HepG2 (cell line): ENCODE results near the gene GFRA4. TPM values are rescaled to one million over a fixed set of nuclear protein-coding genes. Genes with fewer than 3 reads are reported as not detected.

Experiments
- CC2D1A ChIP-seq: sonication (generic); formaldehyde crosslinking; IDR thresholded peaks from 2 replicates; pipeline ENCODE4 v1.8.1; 2023; ENCODE audit warnings: mild to moderate bottlenecking, missing genetic modification reagents
- CCAR2 ChIP-seq: fragments of 200-400 bp; formaldehyde crosslinking; optimal IDR thresholded peaks from 2 replicates; pipeline ENCODE3; 2018; ENCODE audit warnings: low read depth, mild to moderate bottlenecking, low read length, moderate library complexity
- FIP1L1 ChIP-seq: fragments of 200-400 bp; formaldehyde crosslinking; IDR thresholded peaks from 2 replicates; pipeline ENCODE4 v1.6.1; 2018; ENCODE audit warnings: low read depth, mild to moderate bottlenecking, low read length, moderate library complexity, borderline replicate concordance; ENCODE audit not compliant: insufficient read depth
- GATA4 ChIP-seq: sonication (generic); IDR thresholded peaks from 2 replicates; pipeline ENCODE4 v1.6.1; 2016; ENCODE audit warnings: antibody characterized with exemption, low read depth, borderline replicate concordance
- KAT2B ChIP-seq: fragments of 150-350 bp; IDR thresholded peaks from 2 replicates; pipeline ENCODE4 v1.6.1; 2014; ENCODE audit warnings: low read depth, low read length, borderline replicate concordance
- KLF13 ChIP-seq: sonication (generic); formaldehyde crosslinking; IDR thresholded peaks from 2 replicates; pipeline ENCODE4 v1.4.0; 2020; ENCODE audit warnings: mild to moderate bottlenecking, missing genetic modification reagents
- MTF2 ChIP-seq: sonication (generic); formaldehyde crosslinking; IDR thresholded peaks from 2 replicates; pipeline ENCODE4 v1.5.0; 2020; ENCODE audit warnings: missing genetic modification reagents, borderline replicate concordance
- NFKBIZ ChIP-seq: IDR thresholded peaks from 2 replicates; pipeline ENCODE4 v1.6.1; 2018; ENCODE audit warnings: missing genetic modification reagents, missing compliant biosample characterization
- NFYB ChIP-seq: sonication (generic); formaldehyde crosslinking; IDR thresholded peaks from 2 replicates; pipeline ENCODE4 v1.4.0; 2020; ENCODE audit warnings: missing genetic modification reagents
- RFX1 ChIP-seq: fragments of 450-650 bp; IDR thresholded peaks from 2 replicates; pipeline ENCODE4 v1.6.1; 2017
- SIN3A ChIP-seq: IDR thresholded peaks from 2 replicates; pipeline ENCODE4 v1.6.1; 2011; ENCODE audit warnings: low read depth, mild to moderate bottlenecking, control low read depth, low read length, borderline replicate concordance
- SRF ChIP-seq: IDR thresholded peaks from 2 replicates; pipeline ENCODE4 v1.6.1; 2011; ENCODE audit warnings: mild to moderate bottlenecking, low read depth, low read length, moderate library complexity
- TARDBP ChIP-seq: sonication (generic); formaldehyde crosslinking; IDR thresholded peaks from 2 replicates; pipeline ENCODE4 v1.8.0; 2022; ENCODE audit warnings: mild to moderate bottlenecking, missing genetic modification reagents
- TCF7L2 ChIP-seq: IDR thresholded peaks from 2 replicates; pipeline ENCODE4 v1.6.1; 2011; ENCODE audit warnings: mild to moderate bottlenecking, low read depth, low read length, moderate library complexity
- TGIF2 ChIP-seq: IDR thresholded peaks from 2 replicates; pipeline ENCODE4 v1.6.1; 2016; ENCODE audit warnings: control low read depth, missing compliant biosample characterization
- YEATS2 ChIP-seq: sonication (generic); formaldehyde crosslinking; IDR thresholded peaks from 2 replicates; pipeline ENCODE4 v1.4.0; 2020; ENCODE audit warnings: missing genetic modification reagents, borderline replicate concordance
- ZFP36L2 ChIP-seq: sonication (generic); formaldehyde crosslinking; IDR thresholded peaks from 2 replicates; pipeline ENCODE4 v1.4.0; 2020; ENCODE audit warnings: missing genetic modification reagents
- ZIK1 ChIP-seq: sonication (generic); formaldehyde crosslinking; IDR thresholded peaks from 2 replicates; pipeline ENCODE4 v1.5.0; 2020; ENCODE audit warnings: mild to moderate bottlenecking, low read depth, missing genetic modification reagents, borderline replicate concordance
- ZMYM2 ChIP-seq: sonication (generic); formaldehyde crosslinking; IDR thresholded peaks from 2 replicates; pipeline ENCODE4 v1.8.0; 2022; ENCODE audit warnings: mild to moderate bottlenecking, missing genetic modification reagents
- ZNF180 ChIP-seq: sonication (generic); formaldehyde crosslinking; IDR thresholded peaks from 2 replicates; pipeline ENCODE4 v1.4.0; 2020; ENCODE audit warnings: low read depth, missing genetic modification reagents, borderline replicate concordance
- ZNF24 ChIP-seq: fragments of 450-650 bp; IDR thresholded peaks from 2 replicates; pipeline ENCODE4 v1.6.1; 2017; ENCODE audit warnings: antibody characterized with exemption, mild to moderate bottlenecking
- ZNF260 ChIP-seq: sonication (generic); formaldehyde crosslinking; IDR thresholded peaks from 2 replicates; pipeline ENCODE4 v1.4.0; 2020; ENCODE audit warnings: missing genetic modification reagents, low read depth, mild to moderate bottlenecking, borderline replicate concordance
- polyA plus RNA-seq, 8 experiments: library from polyadenylated mRNA; depleted of rRNA in 3 of 8; stranded (reverse) in 7 of 8; unstranded in 1 of 8; fragments of >200 nt; fragmentation: Illumina TruSeq in 4 of 8; extraction: Trizol in 4 of 8; gene quantifications; 2 replicates each; pipeline versions ENCODE4 v1.2.1 to v1.2.3, GENCODE V29; 2011 to 2016; ENCODE audit warnings: low read depth in 4 of 8, missing spikeins in 1 of 8, mixed read lengths in 1 of 8; ENCODE audit not compliant: insufficient read depth in 1 of 8
- total RNA-seq, 5 experiments: library from RNA; depleted of rRNA; stranded (reverse); fragments of >200 nt; fragmentation: Illumina TruSeq; extraction: Trizol; gene quantifications; 2 replicates each; pipeline ENCODE4 v1.2.3, GENCODE V29; 2016; ENCODE audit warnings: low read depth in 1 of 5
- TF ChIP-seq, protein P1 (sequence below): sonication (generic); formaldehyde crosslinking; IDR thresholded peaks from 2 replicates; pipeline ENCODE4 v1.4.0; 2020; ENCODE audit warnings: missing genetic modification reagents
- TF ChIP-seq, protein P2 (sequence below): sonication (generic); formaldehyde crosslinking; IDR thresholded peaks from 2 replicates; pipeline ENCODE4 v1.4.0; 2020; ENCODE audit warnings: mild to moderate bottlenecking, missing genetic modification reagents
- TF ChIP-seq, protein P3 (sequence below), 2 experiments: fragments of 450-650 bp in 1 of 2; sonication (generic) in 1 of 2; formaldehyde crosslinking; IDR thresholded peaks; 2 replicates each; pipeline versions ENCODE4 v1.5.0 to v1.8.0; 2020 to 2022; ENCODE audit warnings: mild to moderate bottlenecking in 1 of 2, missing genetic modification reagents in 1 of 2
- TF ChIP-seq, protein P4 (sequence below): sonication (generic); formaldehyde crosslinking; IDR thresholded peaks from 2 replicates; pipeline ENCODE4 v1.5.0; 2020; ENCODE audit warnings: mild to moderate bottlenecking, missing genetic modification reagents

Gene GFRA4
- total and polyA plus RNA-seq, 2 of the 13 experiments (the other 11 are each of a cell fraction or from before 2014, with no cell fraction given), result not detected

DNA sequence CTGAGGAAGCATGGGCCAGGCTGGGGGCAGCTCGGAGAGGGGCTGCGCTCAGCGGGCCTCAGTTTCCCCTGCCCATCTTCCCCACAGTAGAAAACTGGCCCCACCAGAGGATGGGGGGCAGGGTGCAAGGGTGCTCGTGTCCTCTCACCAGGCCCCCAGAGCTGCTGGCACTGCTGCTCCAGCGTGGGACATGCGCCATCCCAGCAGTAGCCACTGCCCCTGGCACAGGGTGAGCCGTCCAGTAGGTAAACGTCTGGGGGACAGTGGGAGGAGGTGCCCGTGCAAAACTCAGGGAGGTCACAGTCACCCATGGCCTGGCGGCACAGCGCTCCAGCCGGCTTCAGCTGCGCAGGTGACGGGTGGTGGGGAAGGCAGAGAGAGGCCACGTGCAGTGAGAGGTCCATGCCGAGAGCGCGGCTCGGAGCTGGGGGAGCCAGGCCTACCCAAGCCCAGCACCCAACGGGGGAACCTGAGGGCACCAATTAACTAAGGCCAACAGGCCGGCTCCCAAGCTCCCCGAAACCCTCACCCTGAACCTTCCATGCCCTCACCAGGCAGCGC lies 8.9 kb upstream of the GFRA4 start (continued):
- 0 out of 2 replicates have a peak, but pooled peaks have one; percentile 38 for TF ChIP-seq ZNF260 (CRISPR knock-in tag)
- no peak for TF ChIP-seq KAT2B
- TF ChIP-seq ZNF24, result no peak
- TF ChIP-seq ZIK1 (CRISPR knock-in tag), result no peak
- no peak for TF ChIP-seq TCF7L2
- no peak for TF ChIP-seq ZNF180 (CRISPR knock-in tag)
- TF ChIP-seq TARDBP (CRISPR knock-in tag), result no peak
- TF ChIP-seq FIP1L1, result no peak
- TF ChIP-seq, protein P1, sequence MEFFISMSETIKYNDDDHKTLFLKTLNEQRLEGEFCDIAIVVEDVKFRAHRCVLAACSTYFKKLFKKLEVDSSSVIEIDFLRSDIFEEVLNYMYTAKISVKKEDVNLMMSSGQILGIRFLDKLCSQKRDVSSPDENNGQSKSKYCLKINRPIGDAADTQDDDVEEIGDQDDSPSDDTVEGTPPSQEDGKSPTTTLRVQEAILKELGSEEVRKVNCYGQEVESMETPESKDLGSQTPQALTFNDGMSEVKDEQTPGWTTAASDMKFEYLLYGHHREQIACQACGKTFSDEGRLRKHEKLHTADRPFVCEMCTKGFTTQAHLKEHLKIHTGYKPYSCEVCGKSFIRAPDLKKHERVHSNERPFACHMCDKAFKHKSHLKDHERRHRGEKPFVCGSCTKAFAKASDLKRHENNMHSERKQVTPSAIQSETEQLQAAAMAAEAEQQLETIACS (CRISPR knock-in tag), result no peak
- TF ChIP-seq CCAR2, result no peak
- TF ChIP-seq, protein P2, sequence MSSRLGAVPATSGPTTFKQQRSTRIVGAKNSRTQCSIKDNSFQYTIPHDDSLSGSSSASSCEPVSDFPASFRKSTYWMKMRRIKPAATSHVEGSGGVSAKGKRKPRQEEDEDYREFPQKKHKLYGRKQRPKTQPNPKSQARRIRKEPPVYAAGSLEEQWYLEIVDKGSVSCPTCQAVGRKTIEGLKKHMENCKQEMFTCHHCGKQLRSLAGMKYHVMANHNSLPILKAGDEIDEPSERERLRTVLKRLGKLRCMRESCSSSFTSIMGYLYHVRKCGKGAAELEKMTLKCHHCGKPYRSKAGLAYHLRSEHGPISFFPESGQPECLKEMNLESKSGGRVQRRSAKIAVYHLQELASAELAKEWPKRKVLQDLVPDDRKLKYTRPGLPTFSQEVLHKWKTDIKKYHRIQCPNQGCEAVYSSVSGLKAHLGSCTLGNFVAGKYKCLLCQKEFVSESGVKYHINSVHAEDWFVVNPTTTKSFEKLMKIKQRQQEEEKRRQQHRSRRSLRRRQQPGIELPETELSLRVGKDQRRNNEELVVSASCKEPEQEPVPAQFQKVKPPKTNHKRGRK (CRISPR knock-in tag), result no peak
- TF ChIP-seq YEATS2, result no peak
- TF ChIP-seq TGIF2 (CRISPR knock-in tag), result no peak
- TF ChIP-seq, protein P3, sequence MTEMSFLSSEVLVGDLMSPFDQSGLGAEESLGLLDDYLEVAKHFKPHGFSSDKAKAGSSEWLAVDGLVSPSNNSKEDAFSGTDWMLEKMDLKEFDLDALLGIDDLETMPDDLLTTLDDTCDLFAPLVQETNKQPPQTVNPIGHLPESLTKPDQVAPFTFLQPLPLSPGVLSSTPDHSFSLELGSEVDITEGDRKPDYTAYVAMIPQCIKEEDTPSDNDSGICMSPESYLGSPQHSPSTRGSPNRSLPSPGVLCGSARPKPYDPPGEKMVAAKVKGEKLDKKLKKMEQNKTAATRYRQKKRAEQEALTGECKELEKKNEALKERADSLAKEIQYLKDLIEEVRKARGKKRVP (CRISPR knock-in tag; IDR thresholded peaks at IDR 0.05), result no peak
- no peak for TF ChIP-seq RFX1
- TF ChIP-seq, protein P4, sequence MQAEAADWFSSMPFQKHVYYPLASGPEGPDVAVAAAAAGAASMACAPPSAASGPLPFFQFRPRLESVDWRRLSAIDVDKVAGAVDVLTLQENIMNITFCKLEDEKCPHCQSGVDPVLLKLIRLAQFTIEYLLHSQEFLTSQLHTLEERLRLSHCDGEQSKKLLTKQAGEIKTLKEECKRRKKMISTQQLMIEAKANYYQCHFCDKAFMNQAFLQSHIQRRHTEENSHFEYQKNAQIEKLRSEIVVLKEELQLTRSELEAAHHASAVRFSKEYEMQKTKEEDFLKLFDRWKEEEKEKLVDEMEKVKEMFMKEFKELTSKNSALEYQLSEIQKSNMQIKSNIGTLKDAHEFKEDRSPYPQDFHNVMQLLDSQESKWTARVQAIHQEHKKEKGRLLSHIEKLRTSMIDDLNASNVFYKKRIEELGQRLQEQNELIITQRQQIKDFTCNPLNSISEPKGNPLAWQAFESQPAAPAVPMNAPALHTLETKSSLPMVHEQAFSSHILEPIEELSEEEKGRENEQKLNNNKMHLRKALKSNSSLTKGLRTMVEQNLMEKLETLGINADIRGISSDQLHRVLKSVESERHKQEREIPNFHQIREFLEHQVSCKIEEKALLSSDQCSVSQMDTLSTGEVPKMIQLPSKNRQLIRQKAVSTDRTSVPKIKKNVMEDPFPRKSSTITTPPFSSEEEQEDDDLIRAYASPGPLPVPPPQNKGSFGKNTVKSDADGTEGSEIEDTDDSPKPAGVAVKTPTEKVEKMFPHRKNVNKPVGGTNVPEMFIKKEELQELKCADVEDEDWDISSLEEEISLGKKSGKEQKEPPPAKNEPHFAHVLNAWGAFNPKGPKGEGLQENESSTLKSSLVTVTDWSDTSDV, result no peak
- no peak for TF ChIP-seq SRF
- no peak for TF ChIP-seq CC2D1A
- TF ChIP-seq ZMYM2, result no peak
- no peak for TF ChIP-seq ZFP36L2 (CRISPR knock-in tag)
- no peak for TF ChIP-seq NFKBIZ (CRISPR knock-in tag)
- TF ChIP-seq SIN3A, result no peak
- TF ChIP-seq GATA4, result no peak
- TF ChIP-seq MTF2 (CRISPR knock-in tag), result peak; percentile 73; the same call in 1 of the 2 replicates
- 0 out of 2 replicates have a peak, but pooled peaks have one; percentile 59 for TF ChIP-seq KLF13 (CRISPR knock-in tag)
- TF ChIP-seq NFYB (CRISPR knock-in tag), result no peak
